Stimulated activated CD8-positive, alpha-beta memory T cell treated with anti-CD3 and anti-CD28 coated beads, Interleukin-12 subunit alpha, Interleukin-12 subunit beta, amount 100 ng/mL, for 24 hours (primary cell): ENCODE measurements around the gene CHRNG.
"Not testable (repeated sequence)": the region's sequence is repeated elsewhere in the genome, so short reads cannot be mapped to it uniquely, and the experiment has no call there.

Source experiments
- DNase-seq: peaks from one replicate; pipeline ENCODE4 v3.0.0-alpha.2; 2020; ENCODE audit errors: extremely low read depth

The CHRNG gene

DNA sequence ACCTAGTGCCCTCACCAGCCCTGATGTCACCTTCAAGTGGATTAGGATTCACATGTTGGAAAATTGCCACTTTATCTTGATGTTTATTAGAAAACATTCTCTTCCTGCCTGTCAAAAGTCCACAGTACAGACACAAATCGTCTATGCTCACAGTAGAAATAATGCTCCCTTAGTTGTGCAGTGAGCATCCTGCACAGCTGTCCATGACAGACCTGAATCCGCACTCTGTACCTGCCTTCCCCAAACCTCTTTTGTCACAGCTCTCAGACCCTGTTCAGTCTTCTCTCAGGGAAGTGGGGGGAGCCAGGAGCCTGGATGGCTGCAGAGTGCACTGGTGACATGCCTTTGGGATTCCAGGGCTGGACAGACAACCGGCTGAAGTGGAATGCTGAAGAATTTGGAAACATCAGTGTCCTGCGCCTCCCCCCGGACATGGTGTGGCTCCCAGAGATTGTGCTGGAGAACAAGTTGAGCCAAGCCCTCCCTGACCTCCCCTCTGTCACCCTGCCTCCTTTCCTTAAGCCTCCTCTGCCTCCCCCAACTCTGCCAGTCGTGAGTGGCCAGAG, 11.5 kb upstream of the CHRNG start:
- no peak for DNase-seq

DNA sequence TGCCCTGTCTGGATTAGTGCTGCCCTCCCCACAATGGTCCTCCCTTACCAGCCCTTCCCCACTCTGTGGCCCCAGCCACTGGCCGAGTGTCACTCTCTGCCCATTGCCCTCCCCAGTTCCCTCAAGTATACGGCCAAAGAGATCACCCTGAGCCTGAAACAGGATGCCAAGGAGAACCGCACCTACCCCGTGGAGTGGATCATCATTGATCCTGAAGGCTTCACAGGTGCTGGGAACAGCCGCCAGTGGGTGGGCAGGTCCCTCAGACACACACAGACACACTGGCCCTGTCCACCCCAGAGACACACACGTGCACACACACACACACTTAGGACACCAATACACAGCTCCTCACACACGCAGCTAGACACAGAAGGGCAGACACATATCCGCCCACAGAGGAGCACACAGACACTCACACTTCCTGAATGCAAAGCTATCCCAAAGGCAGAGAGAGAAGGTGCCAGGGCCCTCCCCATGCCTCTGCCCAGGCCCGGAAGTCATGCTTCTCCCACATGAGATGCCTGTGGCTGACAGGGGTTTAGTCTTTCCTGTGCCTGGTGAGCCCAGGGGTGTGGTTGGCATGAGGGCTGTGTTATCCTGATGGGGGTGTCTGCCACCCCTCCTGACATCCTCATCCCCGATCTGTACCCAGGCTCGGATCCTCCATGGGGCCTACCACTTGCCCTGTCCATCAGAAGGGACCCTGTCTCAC, 10.6 kb upstream of the CHRNG start:
- DNase-seq: no peak

DNA sequence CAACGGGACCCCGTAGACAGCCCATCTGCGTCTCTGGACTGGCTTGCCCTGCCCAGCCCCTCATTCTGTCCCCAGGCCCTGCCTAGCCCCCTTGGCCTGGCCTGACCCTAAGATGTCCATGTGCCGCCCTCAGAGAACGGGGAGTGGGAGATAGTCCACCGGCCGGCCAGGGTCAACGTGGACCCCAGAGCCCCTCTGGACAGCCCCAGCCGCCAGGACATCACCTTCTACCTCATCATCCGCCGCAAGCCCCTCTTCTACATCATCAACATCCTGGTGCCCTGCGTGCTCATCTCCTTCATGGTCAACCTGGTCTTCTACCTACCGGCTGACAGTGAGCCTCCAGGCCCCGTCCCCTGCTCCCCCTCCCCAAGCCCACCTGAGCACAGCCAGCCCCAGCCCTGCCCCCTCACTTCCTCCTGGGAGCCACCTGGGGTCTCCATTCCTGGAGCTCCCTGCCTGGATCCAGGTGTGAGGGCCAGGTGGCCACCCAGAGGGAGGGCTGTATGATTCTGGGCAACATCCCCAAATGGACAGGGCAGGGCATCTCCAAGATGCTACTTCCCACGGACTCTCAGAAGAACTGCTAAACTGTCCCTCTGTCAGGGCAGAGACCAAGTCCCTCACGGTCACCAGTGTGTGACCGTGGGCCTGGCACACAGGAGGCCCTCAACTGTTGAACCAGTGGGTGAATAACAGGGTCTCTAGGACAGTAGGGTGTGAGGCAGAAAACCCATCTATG, 9.5 kb upstream of the CHRNG start:
- no peak for DNase-seq

DNA sequence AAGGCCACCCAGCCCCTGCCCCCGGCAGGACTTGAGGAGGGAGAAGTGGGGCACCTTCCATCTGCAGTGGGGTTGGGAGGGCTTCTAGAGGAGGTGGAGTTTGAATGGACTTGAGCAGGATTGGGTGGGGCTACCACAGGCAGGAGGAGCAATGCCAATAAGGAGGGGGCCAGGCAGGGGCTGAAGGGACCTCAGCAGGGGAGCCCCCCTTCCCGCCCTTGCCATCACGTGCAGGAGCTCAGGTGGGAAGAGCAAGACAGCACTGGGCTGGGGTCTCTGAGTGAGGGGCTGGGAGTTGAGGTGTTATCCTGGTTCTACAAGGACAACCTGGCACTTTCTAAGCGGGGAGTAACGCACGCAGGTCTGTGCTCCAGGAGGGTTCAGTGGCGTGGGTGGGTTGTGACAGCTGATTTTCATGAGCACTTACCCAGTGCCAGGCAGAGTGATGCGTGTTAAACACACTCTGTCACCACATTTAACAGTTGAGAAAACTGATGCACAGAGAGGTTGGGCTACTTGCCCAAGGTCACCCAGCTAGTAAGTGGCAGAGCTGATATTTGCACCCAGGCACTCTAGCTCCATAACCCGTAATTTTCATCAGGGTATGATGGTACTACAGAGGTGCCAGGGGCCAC, 8.7 kb upstream of the CHRNG start:
- no peak for DNase-seq

DNA sequence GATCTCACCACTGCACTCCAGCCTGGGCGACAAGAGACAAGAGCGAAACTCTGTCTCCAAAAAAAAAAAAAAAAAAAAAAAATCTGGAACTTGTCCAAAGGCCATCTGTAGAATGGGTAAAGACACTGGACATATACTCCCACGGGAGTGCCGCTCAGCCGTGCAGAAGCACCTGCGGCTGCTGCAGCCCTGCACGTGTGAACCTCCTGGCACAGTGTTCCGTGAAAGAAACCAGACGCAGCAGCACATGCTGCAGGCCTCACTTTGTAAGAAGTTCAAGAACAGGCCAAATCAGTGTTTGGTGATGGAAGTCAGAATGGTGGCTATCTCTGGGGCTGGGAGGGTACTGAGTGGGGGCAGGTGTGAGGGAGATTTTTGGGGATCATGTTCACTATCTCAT, 7.1 kb upstream of the CHRNG start:
- no peak for DNase-seq

DNA sequence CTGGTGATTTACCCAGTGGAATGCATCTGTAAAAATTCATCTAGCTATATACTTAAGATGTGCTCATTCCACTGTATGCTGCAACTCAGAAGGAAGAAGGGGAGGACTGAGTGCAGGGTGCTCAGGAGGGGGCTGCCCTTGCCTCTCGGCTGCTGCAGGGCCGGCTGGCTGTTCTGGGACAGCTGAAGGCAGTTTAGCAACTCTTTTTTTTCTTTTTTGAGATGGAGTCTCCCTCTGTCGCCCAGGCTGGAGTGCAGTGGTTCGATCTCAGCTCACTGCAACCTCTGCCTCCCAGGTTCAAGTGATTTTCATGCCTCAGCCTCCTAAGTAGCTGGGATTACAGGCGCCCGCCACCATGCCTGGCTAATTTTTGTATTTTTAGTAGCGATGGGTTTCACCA, 6.7 kb upstream of the CHRNG start:
- DNase-seq: not testable (repeated sequence)

DNA sequence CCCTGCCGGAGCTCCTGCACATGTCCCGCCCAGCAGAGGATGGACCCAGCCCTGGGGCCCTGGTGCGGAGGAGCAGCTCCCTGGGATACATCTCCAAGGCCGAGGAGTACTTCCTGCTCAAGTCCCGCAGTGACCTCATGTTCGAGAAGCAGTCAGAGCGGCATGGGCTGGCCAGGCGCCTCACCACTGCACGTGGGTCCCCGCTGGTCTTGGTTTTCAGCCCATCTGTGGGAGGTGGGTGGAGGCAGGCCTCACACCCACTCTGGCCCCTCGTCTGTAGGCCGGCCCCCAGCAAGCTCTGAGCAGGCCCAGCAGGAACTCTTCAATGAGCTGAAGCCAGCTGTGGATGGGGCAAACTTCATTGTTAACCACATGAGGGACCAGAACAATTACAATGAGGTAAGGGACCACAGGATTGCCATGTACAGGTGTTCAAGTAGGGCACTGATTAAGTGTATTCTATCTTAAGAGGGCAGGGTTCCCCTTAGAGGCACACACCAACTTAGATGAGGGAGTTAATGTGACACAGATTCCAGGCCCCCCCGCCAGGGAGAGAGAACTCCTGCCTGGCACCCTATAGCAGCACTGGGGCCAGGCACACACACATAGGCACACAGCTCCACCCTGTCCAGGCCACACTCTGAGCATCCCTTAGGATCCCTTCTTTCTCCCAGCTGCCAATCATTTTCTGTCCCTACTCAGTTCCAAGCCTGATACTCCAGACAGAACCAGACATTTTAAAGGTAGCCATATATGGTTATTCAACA, 5.4 kb upstream of the CHRNG start:
- DNase-seq: no peak

DNA sequence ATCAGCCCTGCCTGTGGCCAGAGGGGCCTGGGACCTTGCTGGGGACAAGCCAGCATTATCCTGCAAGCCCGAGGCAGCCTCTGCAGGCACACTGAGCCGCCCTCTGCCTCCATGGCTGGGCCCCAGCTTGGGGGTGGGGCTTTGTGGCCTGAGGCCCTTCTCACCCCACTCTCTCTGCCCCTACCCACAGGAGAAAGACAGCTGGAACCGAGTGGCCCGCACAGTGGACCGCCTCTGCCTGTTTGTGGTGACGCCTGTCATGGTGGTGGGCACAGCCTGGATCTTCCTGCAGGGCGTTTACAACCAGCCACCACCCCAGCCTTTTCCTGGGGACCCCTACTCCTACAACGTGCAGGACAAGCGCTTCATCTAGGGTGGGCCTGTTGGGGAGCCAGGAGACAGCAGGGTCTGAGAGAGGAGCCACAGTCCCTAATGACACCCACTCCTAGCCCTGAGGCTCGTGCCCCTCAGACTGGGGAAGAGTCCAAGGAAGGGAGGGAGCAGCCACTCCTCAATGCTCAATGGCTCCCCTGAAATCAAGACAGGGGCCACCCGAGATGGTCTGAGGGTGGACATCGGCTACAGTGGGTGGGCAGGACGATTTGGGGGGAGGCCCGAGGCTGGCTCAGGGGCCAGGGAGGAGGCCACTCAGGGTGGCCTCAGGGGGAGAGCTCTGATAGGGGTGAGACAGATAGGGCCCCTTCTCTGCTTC, 4.4 kb upstream of the CHRNG start:
- DNase-seq: no peak

DNA sequence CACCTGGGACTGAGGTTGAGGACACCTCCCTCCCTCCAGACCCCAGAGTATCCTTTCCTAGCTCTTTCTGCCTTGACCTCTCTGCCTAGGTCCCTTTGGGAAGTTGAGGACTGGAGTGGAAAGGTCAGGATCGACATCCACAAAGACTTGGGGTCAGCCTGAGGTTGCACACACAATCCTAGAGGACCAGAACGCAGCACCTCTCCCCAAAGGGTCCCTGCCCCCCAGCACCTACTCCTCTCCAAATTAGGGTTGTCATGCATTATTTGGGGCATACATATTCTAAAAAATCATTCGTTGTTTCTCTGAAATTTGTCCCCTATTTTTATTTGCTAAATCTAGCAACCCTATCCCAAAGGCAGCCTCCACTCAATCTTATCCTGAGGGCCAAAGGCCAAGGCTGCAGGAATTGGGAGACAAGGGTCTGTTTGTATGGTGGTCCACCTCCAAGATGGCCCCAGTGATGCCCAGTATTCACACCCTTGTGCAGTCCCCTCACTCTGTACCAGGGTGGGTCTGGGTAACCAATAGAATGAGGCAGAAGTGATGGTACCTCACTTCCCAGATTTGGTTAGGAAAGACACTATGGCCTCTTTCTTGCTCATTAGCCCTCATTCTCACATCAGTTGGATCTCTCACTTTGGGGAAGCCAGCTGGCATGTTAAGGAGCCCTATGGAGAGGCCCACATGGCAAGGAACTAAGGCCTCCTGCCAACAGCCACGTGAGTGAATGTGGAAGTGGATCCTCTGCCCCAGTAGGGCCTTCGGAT, 3.5 kb upstream of the CHRNG start:
- no peak for DNase-seq

DNA sequence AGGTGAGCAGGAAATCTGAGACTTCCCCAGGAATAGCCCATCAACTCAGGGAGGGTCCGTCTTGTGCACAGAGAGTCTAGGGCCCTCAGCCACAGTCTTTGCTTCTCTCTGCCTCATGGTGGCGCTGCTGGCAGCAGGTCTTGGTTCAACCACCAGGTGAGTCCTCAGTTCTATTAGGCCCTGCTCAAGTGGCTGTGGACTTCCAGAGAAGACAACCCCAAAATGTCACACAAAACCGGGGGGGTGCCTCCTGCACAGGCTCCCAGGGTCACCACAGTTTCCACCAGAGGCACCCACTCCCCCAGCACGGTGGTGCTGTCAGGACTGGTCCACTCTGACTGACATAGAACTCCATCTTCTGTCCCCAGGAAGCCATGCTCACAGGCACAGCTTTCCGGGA, 2.4 kb upstream of the CHRNG start:
- DNase-seq: no peak

DNA sequence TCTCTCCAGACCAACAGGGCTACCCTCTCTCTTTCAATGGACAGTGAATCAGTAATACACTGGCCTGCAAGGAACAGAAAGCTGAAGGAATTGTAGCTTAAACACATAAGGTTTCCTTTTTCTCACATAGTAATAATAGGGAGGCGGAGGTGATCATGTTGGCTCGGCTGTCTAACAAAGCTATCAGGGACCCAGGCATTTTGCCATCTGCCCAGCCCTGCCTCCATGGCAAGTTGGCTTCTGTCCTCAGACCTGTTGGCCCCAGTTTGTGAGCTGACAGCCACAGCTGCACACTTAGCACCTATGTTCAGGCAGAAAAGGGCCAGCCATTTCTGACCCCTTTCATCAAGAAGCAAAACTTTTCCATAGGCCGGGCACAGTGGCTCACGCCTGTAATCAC, 2.0 kb upstream of the CHRNG start:
- DNase-seq: no peak

DNA sequence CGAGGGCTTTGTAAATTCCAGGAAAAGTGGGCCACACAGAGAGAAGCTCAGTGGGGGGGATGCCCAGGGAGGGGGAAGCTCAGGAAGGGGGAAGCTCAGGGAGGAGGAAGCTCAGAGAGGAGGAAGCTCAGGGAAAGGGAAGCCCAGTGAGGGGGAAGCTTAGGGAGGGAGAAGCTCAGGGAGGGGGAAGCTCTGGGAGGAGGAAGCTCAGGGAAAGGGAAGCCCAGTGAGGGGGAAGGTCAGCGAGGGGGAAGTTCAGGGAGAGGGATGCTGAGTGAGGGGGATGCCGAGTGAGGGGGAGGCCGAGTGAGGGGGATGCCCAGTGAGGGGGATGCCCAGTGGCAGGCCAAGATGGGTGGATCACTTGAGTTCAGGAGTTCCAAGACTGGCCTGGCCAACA, 821 bp upstream of the CHRNG start:
- DNase-seq: no peak

DNA sequence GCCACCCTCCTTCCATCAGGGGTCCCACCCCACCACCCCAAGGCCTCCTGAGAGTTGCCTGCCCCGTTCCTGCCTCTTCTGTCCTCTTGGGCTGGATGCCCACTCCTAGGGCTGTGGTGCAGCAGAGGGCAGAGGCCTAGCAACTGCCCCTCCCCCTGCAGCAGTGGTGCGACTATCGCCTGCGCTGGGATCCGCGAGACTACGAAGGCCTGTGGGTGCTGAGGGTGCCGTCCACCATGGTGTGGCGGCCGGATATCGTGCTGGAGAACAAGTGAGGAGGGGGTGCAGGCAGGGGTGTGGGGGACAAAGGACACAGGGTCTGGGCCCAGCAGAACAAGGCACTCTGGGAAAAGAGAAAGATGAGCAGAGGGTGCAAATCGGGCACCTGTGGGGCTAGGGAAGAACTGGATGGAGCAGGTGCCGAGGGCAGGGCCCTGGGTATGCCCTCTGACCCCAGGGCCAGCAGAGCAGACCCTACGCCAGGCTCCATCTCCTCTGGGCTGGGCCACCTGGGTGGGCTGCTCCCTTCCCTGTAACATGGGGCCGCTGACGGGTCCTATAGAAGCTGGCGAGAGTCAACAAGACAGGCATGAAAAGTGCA, 1.0 kb downstream of the CHRNG start:
- no peak for DNase-seq

DNA sequence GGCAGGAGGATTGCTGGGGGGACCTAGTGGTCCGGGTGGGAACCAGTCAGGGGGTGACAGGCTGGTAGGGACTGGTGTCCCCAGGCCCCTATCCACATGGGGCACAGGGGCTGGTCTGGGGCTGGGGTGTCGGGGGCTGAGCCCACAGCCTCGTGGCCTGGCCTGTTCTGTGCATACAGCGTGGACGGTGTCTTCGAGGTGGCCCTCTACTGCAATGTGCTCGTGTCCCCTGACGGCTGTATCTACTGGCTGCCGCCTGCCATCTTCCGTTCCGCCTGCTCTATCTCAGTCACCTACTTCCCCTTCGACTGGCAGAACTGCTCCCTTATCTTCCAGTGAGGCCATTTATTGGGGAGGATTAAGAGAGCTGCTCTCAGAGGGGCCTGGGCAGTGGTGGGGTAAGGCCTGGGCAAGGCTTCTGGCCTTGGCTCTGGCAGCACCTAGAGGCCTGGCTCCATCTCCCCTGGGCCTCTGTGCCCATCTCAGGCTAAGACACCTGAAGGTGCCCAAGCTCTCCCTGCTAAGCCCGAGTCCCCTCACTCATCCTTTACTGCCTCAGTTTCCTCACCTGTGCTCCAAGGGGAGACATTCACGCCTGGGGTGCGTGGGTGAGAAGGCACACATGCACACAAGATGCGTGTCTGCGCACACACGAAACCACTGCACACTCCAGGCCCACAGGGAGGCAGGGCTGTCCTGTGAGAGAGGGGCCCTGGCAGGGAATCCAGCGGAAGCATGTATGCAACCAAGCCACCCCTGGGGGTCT, 1.9 kb downstream of the CHRNG start:
- no peak for DNase-seq

DNA sequence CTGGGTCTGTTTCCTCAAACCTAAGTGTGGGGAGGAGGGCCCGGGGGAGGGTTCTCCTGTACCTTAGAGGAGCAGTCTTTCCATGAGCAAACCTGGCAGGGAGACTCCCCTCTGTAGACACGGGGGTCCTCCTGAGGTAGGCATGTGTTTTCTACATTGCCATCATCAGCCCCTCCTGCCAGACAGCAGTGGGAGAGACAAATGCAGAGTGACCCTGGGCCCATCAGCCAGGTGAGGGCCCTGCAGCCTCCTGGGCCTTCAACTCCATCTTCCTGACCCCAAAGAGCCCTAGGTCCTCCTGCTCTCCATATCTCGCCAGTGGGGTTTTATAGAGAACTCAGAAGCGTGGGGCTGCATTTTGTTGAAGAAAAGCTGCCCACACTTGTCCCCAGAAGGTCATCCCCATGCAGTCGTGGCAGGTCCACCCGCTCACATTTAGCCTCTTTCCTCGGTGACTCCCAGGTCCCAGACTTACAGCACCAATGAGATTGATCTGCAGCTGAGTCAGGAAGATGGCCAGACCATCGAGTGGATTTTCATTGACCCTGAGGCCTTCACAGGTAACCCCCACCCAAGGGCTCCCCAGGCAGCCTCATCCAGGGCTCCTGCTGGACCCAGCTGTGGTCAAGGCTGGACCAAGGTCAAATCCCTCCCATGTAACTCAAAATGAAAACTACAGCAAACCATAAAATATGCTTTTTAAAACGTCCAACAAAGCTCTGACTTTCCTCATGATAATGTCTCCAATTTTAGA, 2.6 kb downstream of the CHRNG start:
- DNase-seq: no peak

DNA sequence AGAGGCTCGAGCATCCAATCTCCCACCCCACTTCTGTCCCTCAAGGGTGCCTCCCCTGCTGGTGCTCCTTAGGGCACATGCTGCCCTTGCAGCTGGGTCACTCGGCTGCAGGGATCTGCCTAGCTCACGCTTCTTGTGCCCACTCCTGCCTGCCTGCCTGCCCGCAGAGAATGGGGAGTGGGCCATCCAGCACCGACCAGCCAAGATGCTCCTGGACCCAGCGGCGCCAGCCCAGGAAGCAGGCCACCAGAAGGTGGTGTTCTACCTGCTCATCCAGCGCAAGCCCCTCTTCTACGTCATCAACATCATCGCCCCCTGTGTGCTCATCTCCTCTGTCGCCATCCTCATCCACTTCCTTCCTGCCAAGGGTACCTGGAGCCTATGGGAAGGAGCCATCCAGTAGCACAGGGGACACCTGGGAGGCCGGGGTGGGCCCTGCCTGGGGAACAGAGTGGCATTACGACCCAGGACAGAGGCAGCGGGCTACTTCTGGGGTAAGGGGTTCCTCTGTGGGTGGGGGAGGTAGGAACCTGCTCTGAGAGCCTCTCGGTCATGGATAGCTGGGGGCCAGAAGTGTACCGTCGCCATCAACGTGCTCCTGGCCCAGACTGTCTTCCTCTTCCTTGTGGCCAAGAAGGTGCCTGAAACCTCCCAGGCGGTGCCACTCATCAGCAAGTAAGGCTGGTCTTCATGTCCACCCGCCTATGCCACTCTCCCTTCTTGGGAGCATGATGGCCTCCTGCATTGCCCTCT, 3.4 kb downstream of the CHRNG start:
- no peak for DNase-seq

DNA sequence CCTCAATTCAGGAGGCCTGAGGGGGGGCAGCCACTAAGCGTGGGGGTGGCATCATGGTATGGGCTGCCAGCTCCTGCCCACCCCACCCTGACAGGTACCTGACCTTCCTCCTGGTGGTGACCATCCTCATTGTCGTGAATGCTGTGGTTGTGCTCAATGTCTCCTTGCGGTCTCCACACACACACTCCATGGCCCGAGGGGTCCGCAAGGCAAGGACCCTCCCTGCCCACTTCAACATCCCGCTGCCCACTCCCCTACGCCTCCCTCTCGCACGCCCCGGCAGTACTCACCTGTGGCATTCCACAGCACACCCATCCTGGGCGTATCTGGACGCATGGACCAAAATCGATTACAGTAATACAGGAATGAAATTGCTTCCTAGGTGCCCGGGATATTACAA, 4.0 kb downstream of the CHRNG start:
- DNase-seq: no peak
